ENCODE data around the gene TMEM255A.

DNA sequence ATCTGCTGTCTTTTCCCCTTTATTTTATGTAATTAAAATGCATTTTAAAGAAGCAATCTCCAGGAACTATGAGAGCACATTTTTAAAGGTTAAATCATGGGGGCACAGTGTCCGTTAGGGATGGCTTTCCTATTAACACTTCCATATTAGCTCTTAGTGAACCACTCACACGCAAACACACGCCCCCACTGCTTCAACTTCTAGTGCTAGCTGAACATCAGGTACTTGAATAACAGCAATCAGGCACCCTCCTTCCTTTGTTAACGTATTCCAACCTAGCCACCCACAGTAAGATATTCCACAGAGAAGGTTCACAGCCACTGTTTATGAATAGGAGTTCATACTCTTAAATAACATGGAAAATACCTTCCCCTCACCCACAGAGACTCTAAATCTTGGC is 9.3 kb downstream of the TMEM255A start:
- TF ChIP-seq, protein P1, sequence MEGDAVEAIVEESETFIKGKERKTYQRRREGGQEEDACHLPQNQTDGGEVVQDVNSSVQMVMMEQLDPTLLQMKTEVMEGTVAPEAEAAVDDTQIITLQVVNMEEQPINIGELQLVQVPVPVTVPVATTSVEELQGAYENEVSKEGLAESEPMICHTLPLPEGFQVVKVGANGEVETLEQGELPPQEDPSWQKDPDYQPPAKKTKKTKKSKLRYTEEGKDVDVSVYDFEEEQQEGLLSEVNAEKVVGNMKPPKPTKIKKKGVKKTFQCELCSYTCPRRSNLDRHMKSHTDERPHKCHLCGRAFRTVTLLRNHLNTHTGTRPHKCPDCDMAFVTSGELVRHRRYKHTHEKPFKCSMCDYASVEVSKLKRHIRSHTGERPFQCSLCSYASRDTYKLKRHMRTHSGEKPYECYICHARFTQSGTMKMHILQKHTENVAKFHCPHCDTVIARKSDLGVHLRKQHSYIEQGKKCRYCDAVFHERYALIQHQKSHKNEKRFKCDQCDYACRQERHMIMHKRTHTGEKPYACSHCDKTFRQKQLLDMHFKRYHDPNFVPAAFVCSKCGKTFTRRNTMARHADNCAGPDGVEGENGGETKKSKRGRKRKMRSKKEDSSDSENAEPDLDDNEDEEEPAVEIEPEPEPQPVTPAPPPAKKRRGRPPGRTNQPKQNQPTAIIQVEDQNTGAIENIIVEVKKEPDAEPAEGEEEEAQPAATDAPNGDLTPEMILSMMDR (IDR thresholded peaks at IDR 0.05; ENCODE audit: low read depth, low read length): no peak
- no peak for TF ChIP-seq POLR2A (IDR thresholded peaks at IDR 0.05; ENCODE audit: extremely low read depth, insufficient read length)
- TF ChIP-seq, protein P2, sequence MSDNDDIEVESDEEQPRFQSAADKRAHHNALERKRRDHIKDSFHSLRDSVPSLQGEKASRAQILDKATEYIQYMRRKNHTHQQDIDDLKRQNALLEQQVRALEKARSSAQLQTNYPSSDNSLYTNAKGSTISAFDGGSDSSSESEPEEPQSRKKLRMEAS (IDR thresholded peaks at IDR 0.05; ENCODE audit: low read depth, low read length): no peak

All from NB4 (cell line).